H1 (cell line): ENCODE data around the gene KLHDC4. TPM values are rescaled to one million over a fixed set of nuclear protein-coding genes. Genes with fewer than 3 reads are reported as not detected.

Source experiments
- CTCF ChIA-PET: fragments of 300-600 bp; sonication (Branson Sonifier 250); formaldehyde crosslinking; loops from one replicate; lab custom pipeline; 2021; ENCODE audit not compliant: partially characterized antibody; lab: Charles Lee
- POLR2A ChIA-PET: fragments of 300-600 bp; sonication (Branson Sonifier 250); formaldehyde crosslinking; loops from one replicate; lab custom pipeline; 2021; ENCODE audit warnings: inconsistent platforms; ENCODE audit not compliant: partially characterized antibody; lab: Charles Lee
- DNase-seq, 2 experiments: peaks; one replicate each; pipeline versions ENCODE4 v3.0.0 to v3.0.0-alpha.2; 2010 to 2022; ENCODE audit warnings: low spot score in 2 of 2, low read depth in 1 of 2, mixed read lengths in 1 of 2
- FAIRE-seq: peaks from 2 replicates; lab custom pipeline; 2011; peaks lifted over from hg19 to GRCh38; lab: Jason Lieb, UNC
- H2AFZ ChIP-seq: 2 replicates; pipeline ENCODE4 v1.8.1; 2012; ENCODE audit warnings: low read length, inconsistent platforms
- H2AK5ac ChIP-seq: 2 replicates; pipeline ENCODE4 v1.6.1; 2013; ENCODE audit warnings: low read depth, low read length
- H2BK120ac ChIP-seq: replicated peaks from 2 replicates; pipeline ENCODE3; 2013; ENCODE audit warnings: low read depth, low read length, inconsistent platforms
- H2BK12ac ChIP-seq: 2 replicates; pipeline ENCODE4 v1.6.1; 2013; ENCODE audit warnings: low read depth, low read length
- H2BK15ac ChIP-seq: 2 replicates; pipeline ENCODE4 v1.6.1; 2013; ENCODE audit warnings: low read length
- H2BK20ac ChIP-seq: 2 replicates; pipeline ENCODE4 v1.6.1; 2013; ENCODE audit warnings: low read length
- H2BK5ac ChIP-seq: 2 replicates; pipeline ENCODE4 v1.6.1; 2013; ENCODE audit warnings: low read depth, low read length
- H3K14ac ChIP-seq: 2 replicates; pipeline ENCODE4 v1.6.1; 2013; ENCODE audit warnings: inconsistent platforms; ENCODE audit not compliant: insufficient read length
- H3K18ac ChIP-seq: 2 replicates; pipeline ENCODE4 v1.6.1; 2013; ENCODE audit warnings: low read length; ENCODE audit errors: extremely low read depth
- H3K23ac ChIP-seq: 2 replicates; pipeline ENCODE4 v1.6.1; 2013; ENCODE audit warnings: inconsistent platforms; ENCODE audit not compliant: insufficient read length
- H3K23me2 ChIP-seq: 2 replicates; pipeline ENCODE4 v1.6.1; 2013; ENCODE audit warnings: low read depth, low read length
- H3K27ac ChIP-seq: 2 replicates; pipeline ENCODE4 v1.6.1; 2011; ENCODE audit warnings: low read depth, low read length, inconsistent platforms
- H3K27me3 ChIP-seq, 4 experiments: replicated peaks in 1 of 4; 1 replicate in 1 of 4; 2 replicates in 3 of 4; pipeline versions ENCODE4 v1.6.1 to v1.8.1; 2011 to 2013; ENCODE audit warnings: low read length in 3 of 4, mild to moderate bottlenecking in 3 of 4, inconsistent platforms in 2 of 4, mixed read lengths in 2 of 4, moderate library complexity in 1 of 4; ENCODE audit not compliant: control insufficient read depth in 3 of 4, insufficient read depth in 3 of 4; ENCODE audit errors: extremely low read depth in 1 of 4
- H3K36me3 ChIP-seq, 4 experiments: 2 replicates each; pipeline versions ENCODE4 v1.6.1 to v1.8.1; 2011 to 2013; ENCODE audit warnings: mild to moderate bottlenecking in 4 of 4, low read length in 3 of 4, moderate library complexity in 2 of 4, control low read depth in 1 of 4, inconsistent platforms in 1 of 4; ENCODE audit not compliant: insufficient read depth in 4 of 4, control insufficient read depth in 2 of 4
- H3K4ac ChIP-seq: replicated peaks from 2 replicates; pipeline ENCODE3; 2013; ENCODE audit warnings: low read length, low read depth, mixed read lengths, inconsistent platforms; ENCODE audit not compliant: insufficient read length
- H3K4me1 ChIP-seq, 4 experiments: replicated peaks in 1 of 4; 1 replicate in 1 of 4; 2 replicates in 3 of 4; pipeline versions ENCODE4 v1.6.1 to v1.8.1; 2011 to 2013; ENCODE audit warnings: low read length in 3 of 4, inconsistent platforms in 2 of 4, mixed read lengths in 1 of 4; ENCODE audit not compliant: insufficient read depth in 4 of 4, control insufficient read depth in 3 of 4
- H3K4me2 ChIP-seq, 2 experiments: 2 replicates each; pipeline versions ENCODE4 v1.6.1 to v1.8.1; 2011 to 2013; ENCODE audit warnings: low read depth in 2 of 2, low read length in 2 of 2, control low read depth in 1 of 2, inconsistent platforms in 1 of 2, mild to moderate bottlenecking in 1 of 2; ENCODE audit not compliant: insufficient read depth in 1 of 2
- H3K4me3 ChIP-seq, 4 experiments: fragments of 200-600, 300-600 bp in 1 of 4; sonication (generic), shearing (Covaris generic), sonication (Bioruptor Twin) in 1 of 4; 2 replicates each; pipeline versions ENCODE4 v1.5.1 to v1.8.1; 2011 to 2016; ENCODE audit warnings: low read length in 4 of 4, low read depth in 3 of 4, control low read depth in 2 of 4, inconsistent platforms in 2 of 4, mild to moderate bottlenecking in 2 of 4, mixed read lengths in 1 of 4, moderate library complexity in 1 of 4; ENCODE audit not compliant: insufficient read depth in 2 of 4; ENCODE audit errors: extremely low read depth in 1 of 4
- H3K56ac ChIP-seq: replicated peaks from 2 replicates; pipeline ENCODE3; 2013; ENCODE audit warnings: low read depth, mild to moderate bottlenecking, mixed read lengths, low read length, inconsistent platforms; ENCODE audit not compliant: insufficient read length
- H3K79me1 ChIP-seq: 2 replicates; pipeline ENCODE4 v1.6.1; 2013; ENCODE audit warnings: low read depth, low read length, control low read depth
- H3K79me2 ChIP-seq, 2 experiments: 2 replicates each; pipeline versions ENCODE4 v1.6.1 to v1.8.1; 2012 to 2013; ENCODE audit warnings: low read length in 2 of 2, mild to moderate bottlenecking in 2 of 2, inconsistent platforms in 1 of 2; ENCODE audit not compliant: insufficient read depth in 2 of 2, control insufficient read depth in 1 of 2
- H3K9ac ChIP-seq, 4 experiments: replicated peaks in 1 of 4; 1 replicate in 1 of 4; 2 replicates in 3 of 4; pipeline versions ENCODE4 v1.6.1 to v1.8.1; 2011 to 2013; ENCODE audit warnings: low read depth in 3 of 4, low read length in 3 of 4, control low read depth in 2 of 4, mild to moderate bottlenecking in 2 of 4, moderate library complexity in 2 of 4, inconsistent platforms in 1 of 4; ENCODE audit errors: extremely low read depth in 1 of 4
- H3K9me3 ChIP-seq, 2 experiments: 2 replicates each; pipeline versions ENCODE4 v1.6.1 to v1.8.1; 2012 to 2013; ENCODE audit warnings: mild to moderate bottlenecking in 2 of 2, moderate library complexity in 2 of 2, control low read depth in 1 of 2, inconsistent platforms in 1 of 2, low read depth in 1 of 2, low read length in 1 of 2, mixed read lengths in 1 of 2; ENCODE audit not compliant: insufficient read depth in 2 of 2
- H4K20me1 ChIP-seq, 2 experiments: replicated peaks in 1 of 2; 2 replicates each; pipeline versions ENCODE3 to v1.8.1; 2011 to 2013; ENCODE audit warnings: inconsistent platforms in 2 of 2, low read length in 2 of 2, mild to moderate bottlenecking in 1 of 2; ENCODE audit not compliant: insufficient read depth in 2 of 2, control insufficient read depth in 1 of 2
- H4K5ac ChIP-seq: 2 replicates; pipeline ENCODE4 v1.6.1; 2013; ENCODE audit warnings: low read length, low read depth, mixed read lengths, inconsistent platforms; ENCODE audit not compliant: insufficient read length
- H4K8ac ChIP-seq: 2 replicates; pipeline ENCODE4 v1.8.0; 2013; ENCODE audit warnings: mild to moderate bottlenecking, moderate library complexity, low read length, inconsistent platforms; ENCODE audit not compliant: insufficient read depth; ENCODE audit errors: extremely low read depth
- H4K91ac ChIP-seq: replicated peaks from 2 replicates; pipeline ENCODE3; 2013; ENCODE audit warnings: low read length, mixed read lengths, inconsistent platforms; ENCODE audit not compliant: insufficient read length
- BRCA1 ChIP-seq: IDR thresholded peaks from 2 replicates; pipeline ENCODE4 v1.6.1; 2012; ENCODE audit warnings: low read depth, low read length, improper control_type of control experiment
- EGR1 ChIP-seq: IDR thresholded peaks from 2 replicates; pipeline ENCODE4 v1.6.1; 2011; ENCODE audit warnings: low read depth, low read length, borderline replicate concordance
- KDM5A ChIP-seq: fragments of 200-600 bp; IDR thresholded peaks from 2 replicates; pipeline ENCODE4 v1.7.1; 2012; ENCODE audit warnings: mild to moderate bottlenecking, low read length, inconsistent platforms, mixed read lengths
- NANOG ChIP-seq: IDR thresholded peaks from 2 replicates; pipeline ENCODE4 v1.6.1; 2011; ENCODE audit warnings: low read length, low read depth, mild to moderate bottlenecking, inconsistent platforms; ENCODE audit not compliant: insufficient read depth, poor library complexity, severe bottlenecking
- RNF2 ChIP-seq: fragments of 200-900, 300-1000 bp; sonication (generic); IDR thresholded peaks from 2 replicates; pipeline ENCODE4 v1.7.1; 2016; ENCODE audit warnings: borderline replicate concordance, low read depth, mild to moderate bottlenecking, antibody characterized with exemption, low read length; ENCODE audit not compliant: poor library complexity, severe bottlenecking; ENCODE audit errors: missing control alignments
- ZNF274 ChIP-seq: IDR thresholded peaks from 2 replicates; pipeline ENCODE4 v1.7.0; 2012; ENCODE audit warnings: low read length, borderline replicate concordance; ENCODE audit errors: extremely low read depth
- WGBS, 2 experiments: shearing (Covaris generic) in 1 of 2; methylation state at CpG; one replicate each; pipeline versions ENCODE4 v1.1.6 to v1.1.7; 2013 to 2015; ENCODE audit warnings: low lambda C conversion rate in 2 of 2, mixed read lengths in 2 of 2, inconsistent platforms in 1 of 2, low coverage in 1 of 2, missing lambda C conversion rate in 1 of 2; ENCODE audit not compliant: insufficient replicate concordance in 2 of 2, insufficient coverage in 1 of 2, insufficient read length in 1 of 2; ENCODE audit errors: extremely low coverage in 1 of 2, missing lambda C conversion rate in 1 of 2; 5-methylcytosine and 5-hydroxymethylcytosine counted together
- polyA plus RNA-seq, 7 experiments: library from polyadenylated mRNA; depleted of rRNA in 3 of 7; stranded (reverse) in 5 of 7; unstranded in 2 of 7; fragments of >200 nt in 5 of 7; fragments of 200-250 nt in 2 of 7; gene quantifications; 1 replicate in 5 of 7; 2 replicates in 1 of 7; 4 replicates in 1 of 7; pipeline versions ENCODE4 v1.2.1 to v1.2.3, GENCODE V29; 2011 to 2013; ENCODE audit warnings: missing spikeins in 2 of 7, mixed read lengths in 2 of 7
- total RNA-seq: library from RNA; stranded (reverse); fragmentation: NEBNext Ultra II Directional; extraction: Animal tissue kit (Norgen Biotek cat#: 25700); gene quantifications from 2 replicates; pipeline ENCODE4 v1.2.1, GENCODE V29; 2021
- TF ChIP-seq, protein P1 (sequence below): IDR thresholded peaks from 2 replicates; pipeline ENCODE4 v1.6.1; 2012; ENCODE audit warnings: inconsistent platforms
- TF ChIP-seq, protein P2 (sequence below): IDR thresholded peaks from 2 replicates; pipeline ENCODE4 v1.6.1; 2011; ENCODE audit warnings: low read length, improper control_type of control experiment
- TF ChIP-seq, protein P3 (sequence below): IDR thresholded peaks from 2 replicates; pipeline ENCODE4 v1.6.1; 2012; ENCODE audit warnings: inconsistent platforms
- TF ChIP-seq, protein P4 (sequence below): IDR thresholded peaks from 2 replicates; pipeline ENCODE4 v1.6.1; 2011; ENCODE audit warnings: low read depth, mild to moderate bottlenecking, low read length; ENCODE audit not compliant: insufficient read depth

The KLHDC4 gene
- total and polyA plus RNA-seq, 2 of the 8 experiments (the other 6 are each of a cell fraction or from before 2014, with no cell fraction given): 23.7 to 63.9 TPM

DNA sequence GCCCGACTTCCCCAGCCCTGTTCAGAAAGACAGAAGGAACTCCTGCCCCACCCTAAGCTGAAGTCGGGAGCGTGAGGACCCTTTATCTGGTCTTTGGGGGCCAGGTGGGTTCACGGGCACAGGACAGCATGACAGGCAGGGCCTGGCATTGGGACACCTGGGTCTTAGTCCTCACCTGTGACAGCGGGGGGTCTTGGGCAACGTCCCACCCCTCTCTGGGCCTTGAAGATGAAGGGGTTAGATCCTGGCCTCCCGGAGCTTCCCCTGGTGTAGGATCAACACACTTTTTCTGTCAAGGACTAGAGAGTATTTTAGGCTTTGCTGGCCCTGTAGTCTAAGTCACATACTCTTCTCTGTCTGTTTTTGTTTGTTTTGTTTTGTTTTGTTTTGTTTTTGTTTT lies 98.3 kb downstream of the KLHDC4 start:
- no peak overlapping the region for H4K8ac ChIP-seq
- no peak overlapping the region; the same call in 1 of the 2 replicates for H2BK5ac ChIP-seq
- H2BK20ac ChIP-seq: no peak overlapping the region
- no peak for FAIRE-seq
- H4K91ac ChIP-seq: no peak overlapping the region
- no peak overlapping the region for H3K4ac ChIP-seq
- H3K4me1 ChIP-seq: no peaks in the 10 kb centered on the region; a peak in 1 of 7 replicates
- H3K27me3 ChIP-seq: no peaks in the 10 kb centered on the region
- H3K23ac ChIP-seq: no peak overlapping the region
- no peak overlapping the region; a peak in 1 of 7 replicates for H3K9ac ChIP-seq
- H3K9me3 ChIP-seq: no peaks in the 10 kb centered on the region
- H3K14ac ChIP-seq: no peak overlapping the region
- H2BK120ac ChIP-seq: no peak overlapping the region
- ChIA-PET POLR2A (interaction anchor here (1.3 kb wide), 1 partner anchor 9 kb away, joined by 6 read pairs; no protein-coding TSS in a partner anchor), CTCF (interaction anchor here (0.6 to 4.1 kb wide), 5 partner anchors 9 to 50 kb away, joined by 3 to 15 read pairs (median 3); no protein-coding TSS in a partner anchor)
- 96% methylated on average over 7 of the region's 7 CpGs; no CpG with 5 or more reads in 1 of the 2 experiments for WGBS, 2 experiments
- H3K56ac ChIP-seq: no peak overlapping the region
- H3K23me2 ChIP-seq: no peaks in the 10 kb centered on the region
- H4K5ac ChIP-seq: no peak overlapping the region
- H3K4me2 ChIP-seq: no peak overlapping the region
- no peak for DNase-seq
- no peak overlapping the region for H2BK12ac ChIP-seq
- no peak overlapping the region for H3K27ac ChIP-seq
- H4K20me1 ChIP-seq: peaks cover 0 to 10% of the 10 kb centered on the region in 2 experiments
- no peaks in the 10 kb centered on the region for H3K36me3 ChIP-seq
- H3K18ac ChIP-seq: no peak overlapping the region
- no peaks in the 10 kb centered on the region for H3K79me2 ChIP-seq
- no peak overlapping the region for H2AFZ ChIP-seq
- H2AK5ac ChIP-seq: no peak overlapping the region
- peaks cover 2% of the 10 kb centered on the region; the same call in 1 of the 2 replicates for H3K79me1 ChIP-seq
- H3K4me3 ChIP-seq: no peak overlapping the region
- H2BK15ac ChIP-seq: no peak overlapping the region
- no peak for TF ChIP-seq KDM5A
- TF ChIP-seq, protein P1, sequence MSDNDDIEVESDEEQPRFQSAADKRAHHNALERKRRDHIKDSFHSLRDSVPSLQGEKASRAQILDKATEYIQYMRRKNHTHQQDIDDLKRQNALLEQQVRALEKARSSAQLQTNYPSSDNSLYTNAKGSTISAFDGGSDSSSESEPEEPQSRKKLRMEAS: no peak
- TF ChIP-seq, protein P2, sequence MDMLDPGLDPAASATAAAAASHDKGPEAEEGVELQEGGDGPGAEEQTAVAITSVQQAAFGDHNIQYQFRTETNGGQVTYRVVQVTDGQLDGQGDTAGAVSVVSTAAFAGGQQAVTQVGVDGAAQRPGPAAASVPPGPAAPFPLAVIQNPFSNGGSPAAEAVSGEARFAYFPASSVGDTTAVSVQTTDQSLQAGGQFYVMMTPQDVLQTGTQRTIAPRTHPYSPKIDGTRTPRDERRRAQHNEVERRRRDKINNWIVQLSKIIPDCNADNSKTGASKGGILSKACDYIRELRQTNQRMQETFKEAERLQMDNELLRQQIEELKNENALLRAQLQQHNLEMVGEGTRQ: no peak
- no peak for TF ChIP-seq NANOG
- no peak for TF ChIP-seq RNF2
- no peak for TF ChIP-seq ZNF274
- TF ChIP-seq, protein P3, sequence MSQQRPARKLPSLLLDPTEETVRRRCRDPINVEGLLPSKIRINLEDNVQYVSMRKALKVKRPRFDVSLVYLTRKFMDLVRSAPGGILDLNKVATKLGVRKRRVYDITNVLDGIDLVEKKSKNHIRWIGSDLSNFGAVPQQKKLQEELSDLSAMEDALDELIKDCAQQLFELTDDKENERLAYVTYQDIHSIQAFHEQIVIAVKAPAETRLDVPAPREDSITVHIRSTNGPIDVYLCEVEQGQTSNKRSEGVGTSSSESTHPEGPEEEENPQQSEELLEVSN: no peak
- TF ChIP-seq, protein P4, sequence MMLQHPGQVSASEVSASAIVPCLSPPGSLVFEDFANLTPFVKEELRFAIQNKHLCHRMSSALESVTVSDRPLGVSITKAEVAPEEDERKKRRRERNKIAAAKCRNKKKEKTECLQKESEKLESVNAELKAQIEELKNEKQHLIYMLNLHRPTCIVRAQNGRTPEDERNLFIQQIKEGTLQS: no peak
- no peak for TF ChIP-seq BRCA1
- no peak for TF ChIP-seq EGR1
